Stimulated activated CD8-positive, alpha-beta memory T cell treated with anti-CD3 and anti-CD28 coated beads, Interleukin-7, amount 100 ng/mL, for 24 hours (primary cell): ENCODE results near the gene DOCK1.

Experiments used
- DNase-seq: peaks from one replicate; pipeline ENCODE4 v3.0.0-alpha.2; 2020; ENCODE audit warnings: low read depth

Gene DOCK1

DNA sequence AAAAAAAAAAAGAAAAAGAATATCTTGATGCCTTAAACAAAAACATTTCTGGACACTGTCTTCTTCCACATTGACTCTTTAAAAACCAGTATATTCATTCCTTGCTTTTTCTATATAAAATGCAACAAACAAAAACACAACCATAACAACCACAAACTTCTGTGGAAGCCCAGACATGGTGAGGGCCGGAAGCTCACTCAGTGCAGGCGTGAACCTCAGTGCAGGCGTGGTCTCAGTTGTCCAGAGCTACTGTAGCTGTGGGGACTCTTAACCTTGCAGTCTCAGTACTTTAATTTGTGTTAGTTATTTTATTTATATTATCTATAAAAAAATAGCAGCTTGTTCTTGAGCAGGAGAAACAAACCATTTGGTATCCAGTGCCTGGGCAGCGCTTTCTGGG is 131.8 kb downstream of the DOCK1 start:
- no peak for DNase-seq

DNA sequence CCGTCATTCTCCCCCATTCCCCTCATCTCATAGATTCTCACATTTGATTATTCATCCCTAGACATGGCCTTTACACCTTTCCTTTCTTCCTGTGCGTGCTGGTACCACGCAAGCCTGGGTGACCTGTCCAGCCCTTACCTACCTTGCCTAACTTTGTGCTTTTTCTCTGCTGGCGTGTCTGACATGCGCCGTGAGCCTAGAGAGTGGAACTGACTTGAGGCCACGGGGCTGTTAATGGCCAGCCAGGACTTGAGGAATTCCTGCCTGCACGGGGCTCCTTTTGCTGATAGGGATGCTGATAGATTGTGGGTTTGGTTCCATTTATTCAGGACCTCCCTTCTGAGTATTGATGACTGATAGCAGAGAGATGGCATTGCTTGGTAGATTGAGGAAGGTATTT is 134.2 kb downstream of the DOCK1 start:
- DNase-seq: no peak

DNA sequence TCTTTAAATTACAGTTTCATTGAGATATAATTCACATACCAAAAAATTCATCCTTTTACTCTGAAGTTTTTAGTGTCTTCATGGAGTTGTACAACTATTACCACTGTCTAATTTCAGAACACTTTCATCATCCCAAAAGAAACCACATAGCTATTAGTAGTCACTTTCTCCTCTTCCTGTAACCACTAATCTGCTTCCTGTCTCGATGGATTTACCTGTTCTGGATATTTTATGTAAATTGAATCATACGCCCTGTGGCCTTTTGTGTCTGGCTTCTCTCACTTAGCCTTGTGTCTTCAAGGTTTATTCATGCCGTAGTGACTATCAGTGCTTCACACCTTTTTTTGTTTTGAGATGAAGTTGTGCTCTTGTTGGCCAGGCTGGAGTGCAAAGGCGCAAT is 135.5 kb downstream of the DOCK1 start:
- no peak for DNase-seq

DNA sequence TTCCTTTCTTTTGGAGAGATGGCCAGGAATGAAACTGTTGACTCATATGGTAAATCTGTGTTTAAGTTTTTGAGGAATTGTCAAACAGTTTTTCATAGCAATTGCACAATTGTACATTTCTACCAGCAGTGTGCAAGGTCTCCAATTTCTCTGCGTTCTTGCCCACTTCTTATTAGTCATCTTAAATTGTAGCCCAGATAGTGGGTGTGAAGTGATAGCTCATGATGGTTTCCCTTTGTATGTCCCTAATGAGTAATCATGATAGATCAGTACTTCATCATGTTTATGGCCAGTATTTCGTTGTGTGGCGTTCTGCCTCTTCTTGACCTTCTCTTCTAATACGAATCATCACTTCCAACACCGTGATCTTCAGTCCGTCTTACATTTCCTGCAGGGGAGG is 136.3 kb downstream of the DOCK1 start:
- DNase-seq: no peak

DNA sequence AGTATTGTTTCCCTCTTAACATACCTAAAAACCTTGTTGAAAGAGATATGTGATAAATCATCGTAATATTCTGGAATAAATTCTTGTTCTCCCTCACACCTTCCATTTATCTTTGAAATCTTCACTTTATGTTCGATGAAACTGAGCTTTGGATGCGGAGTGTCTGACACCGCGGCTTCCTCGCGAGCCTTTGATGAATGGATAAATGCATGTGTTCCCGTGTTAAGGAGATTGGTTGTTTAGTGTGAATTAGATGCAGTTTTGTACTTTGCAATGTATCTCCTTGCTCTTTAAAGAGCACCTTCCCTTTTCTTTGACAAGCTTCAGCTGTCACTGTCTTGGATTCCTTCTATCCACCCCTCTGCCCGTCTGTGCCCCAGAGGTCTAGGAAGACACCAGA is 138.1 kb downstream of the DOCK1 start:
- DNase-seq: no peak

DNA sequence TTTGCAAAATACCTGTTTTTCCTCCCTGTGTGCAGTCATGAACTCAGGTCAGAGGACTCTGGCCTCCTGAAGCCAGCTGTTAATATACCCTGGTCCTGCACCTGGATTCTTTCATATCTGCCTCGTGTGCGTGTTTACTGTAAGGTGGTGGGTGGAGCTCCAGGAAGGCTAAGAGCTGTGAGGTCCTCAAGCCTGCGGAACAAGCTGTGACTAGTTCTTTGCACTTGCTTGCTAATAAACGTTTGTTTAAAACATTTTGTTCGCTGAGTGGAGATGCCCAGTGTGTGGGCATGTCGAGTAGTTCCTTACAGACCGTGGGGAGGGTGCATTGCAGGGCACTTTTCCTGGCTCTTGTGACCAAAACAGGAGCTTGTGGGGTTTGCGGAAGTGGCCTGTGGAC is 139.0 kb downstream of the DOCK1 start:
- DNase-seq: no peak

DNA sequence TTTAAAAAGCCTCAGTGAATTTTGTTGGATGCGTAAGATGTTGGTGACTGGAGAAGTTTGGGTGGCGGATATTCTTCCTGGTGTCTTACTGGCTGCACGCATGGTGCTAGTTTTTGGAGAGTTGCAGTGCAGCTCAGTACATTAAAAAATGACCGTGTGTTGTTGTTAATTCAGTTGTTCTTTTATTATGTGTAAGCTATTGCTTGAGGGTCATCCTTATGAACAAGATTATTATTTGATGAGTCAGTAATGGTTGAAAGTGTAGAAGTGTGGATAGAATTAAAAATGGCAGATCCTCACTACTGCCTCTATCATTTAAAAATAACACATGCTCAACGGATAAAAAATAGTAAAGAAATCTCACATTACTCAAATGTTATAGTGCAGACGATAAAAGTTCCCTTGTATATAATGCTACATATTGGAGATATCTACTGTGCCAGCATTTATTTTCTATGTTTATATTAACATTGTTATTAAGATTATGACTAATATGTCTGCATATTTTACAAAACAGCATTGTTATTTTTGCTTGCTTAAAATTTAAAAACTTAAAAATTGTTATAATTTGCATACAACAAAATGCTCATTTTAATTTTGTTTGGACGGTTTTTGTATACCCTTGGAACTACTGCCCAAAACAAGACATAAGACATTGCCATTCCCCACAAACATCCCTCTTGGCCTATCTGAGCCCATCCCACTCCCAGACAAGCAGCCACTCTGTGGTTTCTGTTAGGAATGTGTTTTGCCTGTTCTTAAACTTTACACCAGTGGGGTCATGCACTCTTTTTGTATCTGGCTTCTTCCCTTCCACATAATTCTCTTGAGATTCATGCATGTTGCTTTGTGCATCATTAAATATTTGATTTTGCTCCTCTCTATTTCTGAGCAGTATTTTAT is 142.0 kb downstream of the DOCK1 start:
- no peak for DNase-seq

DNA sequence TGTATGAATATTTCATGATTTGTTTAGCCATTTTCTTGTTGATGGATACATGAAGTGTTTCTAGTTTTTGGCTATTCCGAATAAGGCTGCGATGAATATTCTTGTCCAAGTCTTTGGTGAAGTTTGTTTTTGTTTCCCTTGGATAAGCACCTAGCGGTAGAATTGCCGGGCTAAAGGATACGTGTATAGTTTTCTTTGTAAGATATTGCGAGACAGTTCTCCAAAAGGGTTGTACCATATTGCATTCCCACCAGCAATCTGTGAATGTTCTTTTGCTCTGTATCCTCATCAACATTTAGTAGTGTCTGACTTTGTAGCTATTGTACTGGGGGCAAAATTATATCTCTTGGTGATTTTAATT is 142.6 kb downstream of the DOCK1 start:
- no peak for DNase-seq

DNA sequence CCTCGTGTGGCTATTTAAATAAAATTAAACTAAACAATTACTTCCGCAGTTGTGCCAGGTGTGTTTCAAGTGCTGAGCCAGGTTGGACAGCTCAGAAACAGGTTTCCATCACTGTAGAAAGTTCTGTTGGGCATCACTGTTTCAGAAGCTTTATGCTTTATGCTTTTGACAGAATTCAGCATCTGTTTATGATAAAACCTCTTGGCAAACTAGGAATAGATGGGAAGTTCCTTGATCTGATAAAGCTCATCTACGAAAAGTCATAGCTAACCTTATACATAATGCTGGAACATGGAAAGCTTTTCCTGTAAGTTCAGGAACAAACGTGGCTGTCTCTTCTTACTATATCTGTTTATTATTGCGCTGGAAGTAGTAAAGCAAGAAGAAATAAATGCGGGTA is 143.4 kb downstream of the DOCK1 start:
- DNase-seq: no peak

DNA sequence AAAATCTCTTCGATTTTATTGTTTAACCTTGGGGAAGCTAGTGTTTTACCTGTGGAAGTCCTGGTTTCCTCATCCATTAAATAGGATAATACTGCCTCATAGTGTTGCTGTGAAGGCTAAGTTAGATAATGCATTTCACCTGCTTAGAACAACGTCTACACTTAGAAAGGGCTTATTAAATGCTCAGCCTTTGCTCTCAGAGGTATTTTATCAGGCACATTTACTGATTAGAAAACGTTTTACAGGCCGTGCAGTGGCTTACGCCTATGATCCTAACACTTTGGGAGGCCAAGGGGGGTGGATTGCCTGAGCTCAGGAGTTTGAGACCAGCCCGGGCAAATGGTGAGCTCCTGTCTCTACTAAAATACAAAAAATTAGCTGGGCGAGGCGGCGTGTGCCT is 146.8 kb downstream of the DOCK1 start:
- DNase-seq: no peak

DNA sequence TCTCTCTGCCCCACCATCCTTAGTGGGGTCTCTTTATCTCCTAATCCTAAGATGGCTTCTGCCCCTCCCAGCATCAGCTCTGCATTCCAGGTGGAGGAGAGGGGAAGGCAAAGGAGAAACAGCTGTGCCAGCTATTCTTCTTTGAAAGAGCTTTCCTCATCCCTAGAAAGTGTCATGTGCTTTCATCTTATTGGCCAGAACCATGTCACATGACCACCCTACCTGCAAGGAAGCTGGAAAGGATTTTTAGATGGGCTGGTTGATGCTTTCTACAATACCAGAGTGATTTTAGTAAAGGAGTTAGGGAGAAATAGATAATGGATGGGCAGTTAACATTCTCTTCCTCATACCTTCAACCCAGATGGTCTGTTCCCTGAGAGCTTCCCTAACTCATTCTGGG is 150.0 kb downstream of the DOCK1 start:
- no peak for DNase-seq

DNA sequence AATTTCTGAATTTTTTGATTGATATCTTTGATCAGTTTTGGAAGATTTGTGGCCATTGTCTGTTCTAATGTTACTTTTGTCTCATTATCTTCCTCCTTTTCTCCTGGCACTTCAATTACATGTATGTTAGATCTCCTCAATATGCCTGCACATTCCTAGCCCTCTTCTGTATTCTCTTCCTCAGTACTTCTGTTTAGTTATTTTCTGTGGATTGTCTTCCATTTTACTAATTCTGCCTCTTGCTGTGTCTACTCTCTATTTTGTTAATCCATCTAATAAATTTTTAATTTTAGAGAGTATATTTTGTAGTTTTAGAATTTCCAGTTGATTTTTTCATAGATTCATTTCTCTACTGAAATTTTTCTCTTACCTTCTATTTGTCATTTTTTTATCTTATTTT is 154.1 kb downstream of the DOCK1 start:
- no peak for DNase-seq

DNA sequence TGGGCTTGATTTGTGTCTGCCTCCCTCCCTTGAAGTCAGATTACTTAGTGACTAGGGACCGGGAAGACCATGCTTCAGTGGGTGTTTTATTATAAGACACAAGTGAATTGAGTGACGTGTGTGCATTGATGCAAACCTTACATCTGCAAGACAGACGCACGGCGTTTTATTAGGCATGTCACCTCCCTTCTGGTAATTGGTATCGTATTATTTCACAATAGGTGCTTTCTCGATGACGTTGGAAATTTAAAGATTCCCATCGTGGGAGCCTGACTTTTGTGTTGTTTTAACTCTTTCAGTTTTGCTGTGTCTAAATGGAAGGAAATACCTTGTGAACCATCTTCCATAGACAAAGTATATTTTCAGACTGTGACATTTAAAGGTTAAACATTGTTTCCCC is 158.5 kb downstream of the DOCK1 start:
- no peak for DNase-seq

DNA sequence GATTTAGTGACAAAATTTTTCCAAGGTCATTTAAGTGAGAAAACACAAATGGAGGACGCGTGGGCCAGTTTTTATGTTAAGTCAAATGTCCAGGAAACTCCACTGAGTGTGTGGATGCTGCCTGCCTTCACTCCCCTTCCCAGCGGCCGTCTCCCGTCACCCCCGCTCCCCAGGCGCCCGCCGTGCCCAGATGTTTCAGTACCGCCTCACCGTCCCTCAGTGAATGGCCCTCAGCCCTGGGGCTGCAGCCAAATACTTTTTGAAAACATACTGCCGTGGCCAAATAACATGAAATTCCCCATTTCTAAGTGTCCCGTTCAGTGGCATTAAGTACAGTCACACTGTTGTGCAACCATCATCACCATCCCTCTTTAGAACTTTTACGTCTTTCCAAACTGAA is 159.2 kb downstream of the DOCK1 start:
- DNase-seq: no peak

DNA sequence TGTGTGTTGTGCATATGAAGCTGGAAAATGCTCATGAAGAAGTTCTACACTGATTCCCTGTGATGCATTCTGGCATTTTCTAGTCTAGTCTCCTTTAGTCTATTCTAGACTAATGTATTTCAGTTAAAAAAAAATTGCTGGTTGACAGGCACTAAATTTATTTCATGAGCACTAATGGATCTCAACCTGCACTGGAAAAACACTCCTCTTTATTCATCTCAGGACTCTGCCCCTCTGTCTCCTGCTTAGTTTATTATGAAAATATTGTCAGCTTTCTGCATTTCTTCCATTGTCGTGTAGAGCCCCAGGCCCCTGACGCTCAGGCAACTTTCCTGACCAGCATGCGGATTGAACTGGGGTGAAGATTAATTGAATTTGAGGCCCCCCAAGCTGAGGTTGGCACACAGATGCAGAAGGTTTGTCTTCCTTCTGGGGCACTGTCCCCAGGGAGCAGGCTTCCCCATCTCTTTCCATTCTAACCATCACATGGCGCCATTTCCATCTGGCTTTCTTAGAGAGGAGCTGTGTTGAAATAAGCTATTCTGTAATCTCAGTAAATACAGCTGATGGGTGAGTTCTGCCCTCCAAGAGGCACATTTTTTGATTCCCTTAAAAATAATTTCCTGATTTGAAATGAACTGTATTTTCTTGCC is 162.4 kb downstream of the DOCK1 start:
- no peak for DNase-seq

DNA sequence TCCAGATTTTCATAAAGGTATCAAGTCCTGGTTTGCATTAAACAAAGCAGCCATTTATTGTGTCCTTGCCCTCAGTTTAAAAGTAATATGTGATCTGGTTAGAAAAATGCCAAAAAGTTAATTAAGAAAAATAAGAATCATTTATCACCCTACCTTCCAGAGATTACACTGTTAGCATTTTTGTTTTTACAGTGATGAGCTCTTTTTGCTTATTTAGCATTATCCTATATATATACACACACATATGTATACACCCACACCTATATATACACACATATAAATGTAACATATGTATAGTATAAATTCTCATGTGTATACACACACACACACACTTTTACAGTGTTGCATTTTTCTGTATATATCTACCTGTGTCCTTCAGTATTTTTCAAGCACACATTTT is 163.3 kb downstream of the DOCK1 start:
- DNase-seq: no peak

DNA sequence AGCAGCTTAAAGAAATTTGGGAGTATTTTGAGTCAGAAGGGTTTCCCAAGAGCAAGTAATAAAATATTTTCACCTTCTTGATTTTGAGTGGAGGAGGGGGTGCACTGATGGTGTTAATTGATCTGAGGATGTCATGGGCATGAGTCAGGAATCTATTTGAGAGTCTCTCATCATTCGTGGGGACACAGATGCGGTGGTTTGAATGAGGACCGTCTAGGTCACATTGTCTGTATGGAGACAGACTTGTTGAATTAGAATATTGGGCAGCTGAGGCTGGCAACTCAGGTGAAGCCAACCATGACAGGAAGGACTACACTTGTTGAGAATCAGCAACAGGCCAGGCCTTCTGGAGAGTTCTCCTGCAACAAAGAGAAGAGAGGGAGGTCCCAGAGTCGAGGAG is 164.2 kb downstream of the DOCK1 start:
- DNase-seq: no peak

DNA sequence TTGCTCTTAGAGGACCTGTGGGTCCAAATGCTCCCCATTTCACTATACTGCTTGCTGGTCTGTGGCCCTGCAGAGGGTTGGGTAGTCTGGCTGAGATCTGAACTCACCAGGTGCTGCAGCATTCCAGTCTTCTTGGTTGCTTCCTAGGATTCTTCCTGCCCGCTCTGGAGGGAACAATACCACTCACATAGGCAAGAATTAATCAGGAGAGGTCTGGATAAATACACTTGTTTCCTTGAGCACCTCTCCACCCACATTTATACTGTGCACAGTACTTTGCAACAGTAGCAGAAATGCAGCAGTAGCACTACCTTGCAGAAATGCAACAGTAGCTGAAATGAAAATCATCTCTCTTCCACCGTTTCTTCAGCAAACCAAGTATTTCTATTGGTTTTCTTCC is 165.9 kb downstream of the DOCK1 start:
- no peak for DNase-seq

DNA sequence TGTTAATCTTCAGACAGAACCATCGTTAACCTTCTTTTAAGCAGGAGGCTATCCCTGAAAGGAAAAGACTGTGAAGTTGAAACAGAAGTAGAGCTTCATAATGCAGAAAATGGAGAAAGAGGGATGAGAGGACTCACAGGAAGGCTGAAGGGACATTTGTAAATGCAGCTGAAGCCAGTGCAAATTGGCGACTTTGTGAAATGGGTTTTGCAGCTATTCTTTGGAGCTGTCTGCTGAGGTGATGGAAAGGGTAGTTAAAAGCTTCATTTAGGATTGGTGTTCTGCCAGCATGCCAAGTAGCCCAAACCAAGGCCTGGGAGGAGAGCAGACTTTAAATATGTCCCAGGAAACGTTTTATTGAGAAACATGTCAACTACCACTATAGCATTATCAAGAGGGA is 168.4 kb downstream of the DOCK1 start:
- no peak for DNase-seq

DNA sequence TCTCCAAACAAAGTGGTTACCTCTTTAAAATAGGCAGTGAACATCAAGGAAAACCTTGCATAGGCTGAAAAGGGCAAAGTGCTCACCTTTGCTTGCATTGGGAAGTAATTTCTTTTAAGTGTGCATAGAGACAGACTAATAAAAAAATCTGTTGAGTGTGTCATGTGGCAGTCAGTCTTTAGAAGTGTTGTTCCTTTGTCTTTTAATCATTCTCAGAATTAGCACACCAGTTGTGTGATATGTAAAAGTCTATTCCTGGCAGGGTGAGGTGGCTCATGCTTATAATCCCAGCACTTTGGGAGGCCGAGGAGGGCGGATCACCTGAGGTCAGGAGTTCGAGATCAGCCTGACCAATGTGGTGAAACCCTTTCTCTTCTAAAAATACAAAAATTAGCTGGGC is 174.2 kb downstream of the DOCK1 start:
- no peak for DNase-seq

DNA sequence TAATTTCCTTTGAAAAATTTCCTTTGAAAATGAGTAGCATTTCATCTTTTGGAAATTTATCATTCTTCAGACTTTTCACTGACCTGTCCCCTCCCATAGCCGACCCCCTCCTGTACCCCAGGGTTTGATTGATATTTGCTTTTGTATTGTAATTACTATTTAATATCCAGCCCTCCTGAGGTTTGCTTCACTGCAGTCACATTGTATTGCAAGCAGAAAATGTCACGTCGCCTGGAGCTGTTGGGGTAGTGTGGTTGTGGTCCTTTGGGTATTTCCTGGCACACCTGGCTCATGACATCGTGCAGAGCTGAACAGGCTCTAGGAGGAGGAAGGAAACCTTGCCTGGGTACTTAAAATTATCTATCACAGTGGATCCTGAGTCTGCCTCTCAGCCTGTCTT is 175.1 kb downstream of the DOCK1 start:
- no peak for DNase-seq

DNA sequence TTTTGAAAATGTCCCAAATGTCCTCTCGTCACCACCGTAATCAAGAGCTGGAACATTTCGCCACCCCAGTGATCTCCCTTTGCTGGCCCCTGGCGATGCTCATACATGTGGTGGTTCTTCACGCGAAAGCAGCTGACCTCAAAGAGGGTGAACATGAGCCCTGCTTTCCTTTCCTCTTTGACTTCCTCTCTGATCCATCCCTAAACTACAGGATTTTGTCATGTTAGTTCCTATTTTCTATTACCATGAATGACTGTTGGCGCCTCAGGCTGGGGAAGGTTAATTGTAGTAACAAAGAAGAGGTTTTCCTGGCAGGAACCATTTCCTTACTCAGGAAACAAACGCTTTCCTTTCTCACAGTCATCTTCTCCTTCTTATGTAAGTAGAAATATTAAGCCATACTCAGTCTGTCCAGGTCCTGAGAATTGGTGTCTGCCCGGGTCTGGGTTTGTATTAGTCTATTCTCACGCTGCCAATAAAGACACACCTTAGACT is 176.7 kb downstream of the DOCK1 start:
- DNase-seq: no peak

DNA sequence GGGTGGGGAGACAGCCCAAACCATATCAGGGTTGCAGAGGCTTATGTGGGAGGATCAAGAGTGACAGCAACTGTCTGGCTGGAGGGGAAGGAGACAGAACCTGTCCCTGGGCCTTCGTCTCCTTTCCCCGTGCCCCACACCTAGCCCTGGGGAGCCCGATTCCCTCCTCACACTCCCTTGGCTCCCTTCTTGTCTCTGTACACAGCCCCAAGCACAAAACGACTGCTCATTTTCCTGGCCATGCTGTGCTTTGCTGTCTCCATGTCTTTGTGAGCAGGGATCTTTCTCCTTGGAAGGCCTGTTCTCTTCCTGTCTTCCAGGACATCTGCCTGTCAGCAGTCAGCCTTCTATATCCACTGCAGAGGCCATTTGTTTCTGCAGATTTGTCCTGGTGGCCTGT is 177.4 kb downstream of the DOCK1 start:
- DNase-seq: no peak

DNA sequence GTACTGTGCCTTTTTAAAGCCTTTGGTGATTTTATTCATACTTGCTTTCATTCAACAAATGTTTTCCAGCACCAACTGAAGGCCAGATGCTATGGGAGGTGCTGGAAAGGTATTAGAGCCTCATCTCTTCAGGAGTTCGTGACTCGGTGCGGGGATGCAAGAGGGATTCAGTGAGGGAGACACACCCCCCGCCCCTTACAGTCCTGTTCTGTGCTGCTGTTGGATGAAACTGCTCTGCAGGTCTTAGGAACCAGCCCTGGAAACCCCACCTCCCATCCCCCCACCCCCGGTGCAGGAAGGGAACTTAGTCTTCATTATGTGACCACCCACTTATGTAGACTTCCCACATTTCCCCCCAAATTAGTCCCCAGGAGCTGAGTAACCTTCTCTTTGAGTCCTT is 180.7 kb downstream of the DOCK1 start:
- DNase-seq: no peak
